Activated CD4-positive, alpha-beta T cell treated with anti-CD3 and anti-CD28 coated beads for 48 hours (primary cell): ENCODE measurements around the gene CACNG3.
"Not testable (repeated sequence)": the region's sequence is repeated elsewhere in the genome, so short reads cannot be mapped to it uniquely, and the experiment has no call there.

Experiments used
- DNase-seq: peaks from one replicate; pipeline ENCODE4 v3.0.0-alpha.2; 2020

The CACNG3 gene

DNA sequence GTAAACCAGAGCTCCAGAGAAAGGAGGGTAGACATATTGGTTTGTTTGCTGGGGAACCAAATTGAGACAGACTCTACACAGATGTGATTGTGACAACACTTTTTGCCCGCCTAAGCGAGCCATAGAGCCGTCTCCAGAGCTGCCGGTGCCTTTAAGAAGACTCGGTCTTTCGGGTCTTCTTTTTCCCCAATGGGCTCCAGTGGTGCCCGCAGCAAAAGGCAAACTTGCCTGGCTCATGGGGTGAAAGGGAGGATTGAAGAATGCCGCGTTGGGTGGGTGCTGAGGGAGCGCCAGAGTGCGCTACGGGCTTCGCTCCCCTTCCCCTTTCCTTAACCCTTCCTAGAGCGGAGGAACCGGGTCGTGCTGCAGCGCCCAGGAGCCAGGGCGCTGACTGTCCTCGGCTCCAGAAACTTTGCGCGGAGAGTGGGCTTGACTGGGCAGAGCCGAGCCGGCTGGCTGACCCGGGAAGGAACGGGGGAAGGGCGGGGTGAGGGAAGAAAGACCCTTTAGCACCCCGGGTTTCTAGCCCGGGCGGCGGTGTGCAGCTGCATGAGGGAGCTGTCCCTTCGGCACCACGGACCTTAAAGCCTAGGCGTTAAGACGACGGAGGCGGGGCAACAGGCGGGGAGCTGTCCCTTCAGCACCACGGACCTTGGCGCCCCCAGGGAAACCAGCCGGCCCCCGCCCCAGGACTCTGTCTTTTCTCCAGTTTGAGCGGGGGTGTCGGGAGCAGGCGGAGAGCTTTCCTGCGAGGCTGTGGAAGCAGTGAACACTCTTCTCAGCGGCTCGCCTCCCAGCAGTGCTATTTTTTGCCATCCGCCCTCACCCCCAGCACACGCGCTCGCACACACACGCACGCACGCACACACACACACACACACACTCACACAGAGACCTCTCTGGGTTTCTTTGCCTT, at the start of gene CACNG3:
Gene CACNG3 (plus strand): TSS at position 880 of the 916 bp plus-strand sequence. CDS start 420 bp downstream, outside the sequence.
- DNase-seq = peak; percentile 79

DNA sequence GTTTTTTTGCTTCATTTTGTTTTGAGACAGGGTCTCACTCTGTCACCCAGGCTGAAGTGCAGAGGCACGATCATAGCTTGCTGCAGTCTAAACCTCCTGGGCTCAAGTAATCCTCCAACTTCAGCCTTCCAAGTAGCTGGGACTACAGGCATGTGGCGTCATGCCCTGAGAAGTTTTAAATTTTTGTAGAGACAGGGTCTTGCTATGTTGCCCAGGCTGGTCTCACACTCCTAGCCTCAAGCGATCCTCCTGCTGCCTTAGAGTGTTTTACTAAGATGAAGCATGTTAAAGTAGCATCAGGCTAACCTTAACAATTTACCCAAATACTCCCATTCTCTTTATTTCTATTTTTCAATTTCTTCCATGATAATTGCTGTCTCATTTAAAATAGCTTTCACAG, 49.2 kb upstream of the CACNG3 start:
- no peak for DNase-seq

DNA sequence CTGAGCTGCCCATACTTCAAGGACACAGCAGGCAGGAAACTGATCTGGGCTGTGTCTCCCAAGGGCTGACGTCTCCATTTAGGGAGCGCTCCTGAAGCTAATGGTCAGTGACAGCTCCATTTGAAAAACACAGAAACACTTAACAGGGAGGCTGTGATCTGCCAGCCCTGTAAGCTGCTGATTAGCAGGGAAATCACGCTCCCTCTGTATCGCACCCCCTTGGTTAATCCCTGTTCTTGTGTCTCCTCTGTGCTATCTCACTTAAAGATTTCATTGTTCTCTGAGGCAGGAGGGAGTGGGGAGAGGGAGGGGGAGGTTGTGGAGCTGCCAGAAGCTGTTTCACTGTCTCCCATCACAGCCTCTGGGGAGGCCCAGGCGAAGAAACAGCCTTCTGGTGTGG, 47.4 kb upstream of the CACNG3 start:
- DNase-seq = no peak

DNA sequence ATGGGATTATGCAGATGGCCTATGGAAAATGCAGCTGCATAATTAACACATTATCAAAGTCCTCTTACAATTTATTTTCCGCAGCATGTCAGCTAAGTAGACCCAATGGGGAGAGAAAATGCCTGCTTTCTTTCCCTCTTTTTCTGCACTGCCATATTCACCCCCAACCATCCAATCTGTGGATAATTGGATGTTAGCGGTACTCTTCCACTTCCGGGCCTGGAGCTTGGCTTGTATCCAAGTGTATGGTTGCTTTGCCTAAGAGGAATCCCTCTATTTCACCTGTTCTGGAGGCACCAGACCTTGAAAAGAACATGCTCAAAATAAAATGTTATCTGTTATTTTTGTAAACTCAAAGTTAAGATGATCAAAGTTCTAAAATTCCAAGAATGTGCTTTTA, 41.1 kb upstream of the CACNG3 start:
- no peak for DNase-seq

DNA sequence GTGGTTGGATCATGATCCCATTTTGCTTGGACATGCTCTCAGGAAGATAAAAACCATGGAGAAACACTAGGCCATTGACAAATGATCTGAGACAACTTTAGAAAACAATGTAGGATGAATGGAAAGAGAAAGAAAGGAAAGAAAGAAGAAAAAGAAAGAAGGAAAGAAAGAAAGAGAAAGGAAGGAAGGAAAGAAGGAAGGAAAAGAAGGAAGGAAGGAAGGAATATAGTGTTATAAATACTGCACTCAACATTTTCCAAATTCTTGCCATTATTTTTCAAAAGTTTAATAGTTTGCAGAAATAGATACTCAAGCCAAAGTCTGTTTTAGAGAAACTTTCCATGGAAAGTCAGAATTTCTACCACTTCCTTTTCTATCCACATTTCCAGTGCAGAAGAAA, 39.2 kb upstream of the CACNG3 start:
- no peak for DNase-seq

DNA sequence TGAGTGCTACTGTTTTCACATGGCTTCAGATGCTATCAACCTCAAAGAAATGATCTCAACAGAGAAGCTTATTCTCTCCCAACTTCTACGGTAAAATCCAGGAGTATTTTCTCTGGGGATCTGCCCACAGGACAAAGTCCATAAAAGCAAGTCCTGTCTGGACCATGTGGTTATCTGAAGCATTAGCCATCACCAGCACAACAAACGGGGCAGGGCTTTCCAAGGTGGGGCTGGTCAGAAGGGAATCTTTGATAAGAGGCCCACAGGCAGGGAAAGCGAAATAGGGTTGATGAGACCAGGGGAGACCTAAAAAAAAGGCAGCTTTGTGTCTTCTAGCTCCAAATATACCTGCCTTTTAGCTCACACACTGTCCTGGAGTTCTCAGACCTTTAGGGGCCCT, 38.7 kb upstream of the CACNG3 start:
- DNase-seq = no peak

DNA sequence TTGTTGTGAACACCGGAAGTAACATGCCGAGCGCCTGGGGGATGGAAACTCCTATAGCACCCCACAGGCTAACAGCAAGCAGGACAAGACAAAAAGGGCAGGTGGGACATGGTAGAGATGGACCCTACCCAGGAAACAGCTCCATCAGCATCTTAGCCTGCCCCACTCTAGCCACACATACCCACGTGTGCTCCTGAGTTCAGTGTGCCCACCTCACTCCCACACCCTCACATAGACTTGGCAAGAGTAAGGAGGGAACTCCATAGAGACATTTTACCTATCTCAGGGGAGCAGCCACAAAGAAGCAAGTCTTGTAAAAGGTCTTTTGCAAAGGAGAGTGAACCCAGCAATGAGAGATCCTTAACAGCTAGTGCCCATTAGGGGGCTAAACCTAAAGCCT, 37.8 kb upstream of the CACNG3 start:
- DNase-seq = no peak

DNA sequence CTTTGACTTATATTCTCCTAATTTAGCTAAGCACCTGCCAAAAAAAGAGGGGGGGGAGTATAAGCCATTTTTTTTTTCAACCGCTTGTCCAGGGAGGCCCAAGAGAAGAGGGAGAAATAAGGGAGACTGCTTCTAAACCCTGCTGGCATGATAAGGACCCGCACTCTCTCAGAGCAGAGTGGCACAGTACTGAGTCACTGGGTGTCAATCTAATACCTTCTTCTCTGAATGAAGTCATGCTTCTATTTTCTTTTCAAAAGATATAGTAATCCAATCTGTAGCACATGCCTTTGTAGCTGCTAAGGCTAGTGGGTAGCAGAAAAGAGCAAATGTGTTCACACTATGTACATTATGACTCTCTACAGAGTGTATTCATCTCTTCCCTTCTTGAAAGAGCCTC, 34.9 kb upstream of the CACNG3 start:
- no peak for DNase-seq

DNA sequence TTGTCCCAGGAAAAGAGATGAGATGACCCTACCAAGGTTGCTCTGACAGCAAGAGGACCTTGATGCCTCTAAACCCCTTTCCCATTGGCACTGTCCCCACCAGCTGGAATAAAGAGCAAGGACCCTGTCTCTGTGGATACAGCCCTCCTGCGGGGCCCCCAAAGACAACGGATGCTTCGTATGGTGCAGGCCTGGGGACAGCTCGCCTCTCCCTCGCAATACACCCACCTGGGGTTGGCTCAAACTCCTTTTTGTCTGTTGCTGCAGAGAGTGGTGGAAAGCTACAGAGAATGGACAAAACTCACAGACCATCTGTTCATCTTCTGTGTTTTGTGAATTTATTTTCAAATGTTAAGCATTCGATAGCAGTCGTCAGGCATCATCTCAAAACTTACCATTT, 27.6 kb upstream of the CACNG3 start:
- no peak for DNase-seq

DNA sequence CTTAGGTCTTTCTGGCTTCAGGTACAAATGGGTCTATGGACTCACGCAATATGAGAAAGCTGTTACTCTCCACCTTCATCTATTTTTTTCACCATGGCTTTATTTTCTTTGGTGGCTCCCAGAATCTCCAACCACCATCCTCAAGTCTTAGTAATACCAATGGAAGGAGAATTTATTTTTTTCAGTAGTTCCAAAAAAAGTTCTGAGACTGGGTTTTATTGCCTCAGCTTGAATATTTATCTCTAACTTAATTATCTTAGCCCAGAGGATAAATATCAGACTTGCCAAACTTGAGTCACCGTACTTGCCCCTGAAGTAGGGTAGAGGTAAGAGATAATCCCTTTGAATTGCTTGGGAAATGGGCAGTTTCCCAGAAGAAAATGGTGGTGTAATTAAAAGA, 23.2 kb upstream of the CACNG3 start:
- no peak for DNase-seq

DNA sequence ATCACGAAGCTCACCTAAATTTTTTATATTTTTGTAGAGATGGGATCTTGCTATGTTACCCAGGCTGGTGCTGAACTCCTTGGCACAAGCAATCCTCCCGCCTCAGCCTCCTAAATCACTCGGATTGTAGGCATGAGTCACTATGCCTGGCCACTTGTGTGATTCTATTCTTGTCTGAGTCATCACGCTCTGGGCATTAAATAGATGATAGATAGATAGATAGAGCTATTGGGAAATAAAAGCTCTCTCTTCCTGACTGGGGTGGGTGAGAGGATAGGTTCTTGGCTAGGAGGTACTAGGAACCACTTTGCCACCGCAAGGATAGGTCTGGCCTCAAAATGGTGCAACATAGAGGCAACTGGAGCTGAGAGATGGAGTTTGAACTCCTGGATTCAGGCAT, 21.4 kb upstream of the CACNG3 start:
- DNase-seq = no peak

DNA sequence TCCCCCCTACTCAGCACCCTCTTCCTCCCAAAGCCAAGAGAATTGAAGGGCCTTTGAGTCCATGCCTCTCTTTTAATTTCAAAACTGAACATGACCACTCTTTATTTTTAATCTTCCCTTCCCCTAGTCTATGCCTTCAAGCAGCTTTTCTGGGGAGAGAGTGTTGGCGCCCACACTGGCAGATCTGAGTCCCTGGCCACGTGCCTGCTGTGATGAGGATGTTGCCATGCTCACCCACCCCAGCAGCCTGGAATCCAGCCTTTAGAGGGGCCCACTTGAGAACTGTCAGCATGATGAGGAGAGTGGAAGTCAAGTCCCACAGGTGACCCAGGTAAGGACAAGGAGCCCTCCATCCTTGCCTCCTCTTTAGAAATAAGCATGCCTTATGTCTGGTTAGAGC, 20.3 kb upstream of the CACNG3 start:
- DNase-seq = no peak

DNA sequence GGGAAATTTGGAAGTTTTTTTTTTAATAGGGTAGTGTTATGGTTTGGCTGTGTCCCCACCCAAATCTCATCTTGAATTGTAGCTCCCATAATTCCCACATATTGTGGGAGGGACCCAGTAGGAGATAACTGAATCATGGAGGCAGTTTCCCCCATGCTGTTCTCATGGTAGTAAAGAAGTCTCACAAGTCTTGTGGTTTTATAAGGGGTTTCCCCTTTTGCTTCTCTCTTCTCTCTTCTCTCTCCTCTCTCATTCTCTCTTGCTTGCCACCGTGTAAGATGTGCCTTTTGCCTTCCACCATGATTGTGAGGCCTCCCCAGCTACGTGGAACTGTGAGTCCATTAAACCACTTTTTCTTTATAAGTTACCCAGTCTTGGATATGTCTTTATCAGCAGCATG, 17.3 kb upstream of the CACNG3 start:
- not testable (repeated sequence) for DNase-seq

DNA sequence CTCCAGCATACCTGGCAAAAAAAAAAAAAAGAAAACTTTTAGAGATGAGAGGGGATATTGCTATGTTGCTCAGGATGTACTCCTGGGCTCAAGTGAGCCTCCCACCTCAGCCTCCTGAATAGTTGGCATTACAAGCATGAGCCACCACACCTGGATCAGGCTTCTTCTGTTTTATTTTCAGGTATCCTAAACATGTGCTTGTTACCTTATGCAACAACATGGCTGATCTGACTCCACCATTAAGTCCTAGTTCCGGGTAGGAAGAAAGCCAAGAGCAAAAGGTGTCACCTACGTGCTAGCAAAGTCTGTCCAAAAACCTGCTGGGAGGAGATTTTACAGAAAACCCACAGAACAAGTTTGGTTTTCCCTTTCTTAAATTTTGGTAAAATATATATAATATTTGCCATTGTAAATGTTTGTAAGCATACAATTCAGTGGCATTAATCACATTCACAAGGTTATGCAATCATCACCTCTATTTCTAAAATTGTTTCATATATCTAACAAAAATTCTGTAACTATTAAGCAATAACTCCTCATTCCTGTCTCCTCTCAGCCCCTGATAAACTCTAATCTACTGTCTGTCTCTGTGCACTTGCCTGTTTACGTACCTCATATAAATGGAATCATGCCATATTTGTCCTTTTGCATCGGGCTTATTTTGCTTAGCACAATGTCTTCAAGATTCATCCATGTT, 9.1 kb upstream of the CACNG3 start:
- no peak for DNase-seq

DNA sequence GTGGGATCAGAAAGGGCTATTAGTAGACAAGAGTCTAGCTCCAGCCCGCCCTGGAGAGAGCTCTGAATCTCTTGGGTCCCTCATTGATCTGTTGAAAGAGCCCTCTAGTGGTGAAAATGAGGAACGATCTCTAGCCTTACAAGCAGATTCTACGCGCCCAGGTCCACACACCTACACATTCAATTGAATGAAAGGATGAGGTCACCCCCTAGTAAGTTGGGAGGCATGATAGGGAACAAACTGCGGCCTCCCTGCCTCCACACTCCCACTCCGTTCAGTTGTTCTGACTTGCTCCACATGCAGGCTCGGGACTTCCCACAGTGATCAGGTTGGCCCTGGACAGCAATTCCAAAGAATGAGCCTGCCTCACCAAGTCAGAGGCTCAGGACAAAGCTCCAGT, 2.9 kb upstream of the CACNG3 start:
- peak; percentile 43 for DNase-seq

DNA sequence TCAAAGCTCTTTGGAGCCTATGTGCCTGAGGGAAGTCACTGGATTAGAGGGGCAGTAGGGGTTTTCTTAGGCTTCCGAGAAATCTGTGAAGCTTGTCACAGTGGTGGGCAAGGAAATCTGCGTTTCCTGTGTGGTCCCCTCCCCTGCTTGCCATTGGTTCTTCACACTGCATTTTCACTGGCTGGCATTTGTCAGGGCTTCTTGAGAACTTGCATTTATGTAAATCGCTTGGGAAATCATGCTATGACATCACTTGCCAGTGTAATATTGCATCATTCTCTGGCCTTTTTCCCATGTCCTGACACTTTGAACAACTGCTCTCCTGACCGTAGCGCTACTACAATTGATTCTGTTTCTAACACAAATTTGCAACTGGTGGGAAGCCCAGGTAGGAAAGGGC, 1.8 kb downstream of the CACNG3 start:
- no peak for DNase-seq

DNA sequence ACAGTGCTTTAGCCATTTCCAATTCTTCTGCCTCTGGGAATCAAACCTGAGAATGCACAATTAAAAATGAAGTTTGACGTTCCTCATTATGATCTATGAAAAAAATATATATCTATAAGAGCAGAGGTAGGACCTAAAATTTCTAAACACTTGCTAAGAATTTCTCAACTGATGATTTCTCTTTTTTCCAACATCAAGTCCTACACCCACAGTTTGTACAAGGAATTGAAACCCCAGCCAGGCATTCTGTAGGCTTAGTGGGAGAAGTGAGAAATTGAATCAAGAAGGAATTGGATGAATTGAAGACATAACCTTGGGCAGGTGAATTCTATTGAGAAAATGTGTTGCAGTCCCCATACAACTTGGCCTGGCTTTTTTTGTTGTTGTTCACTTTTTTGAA, 2.7 kb downstream of the CACNG3 start:
- no peak for DNase-seq

DNA sequence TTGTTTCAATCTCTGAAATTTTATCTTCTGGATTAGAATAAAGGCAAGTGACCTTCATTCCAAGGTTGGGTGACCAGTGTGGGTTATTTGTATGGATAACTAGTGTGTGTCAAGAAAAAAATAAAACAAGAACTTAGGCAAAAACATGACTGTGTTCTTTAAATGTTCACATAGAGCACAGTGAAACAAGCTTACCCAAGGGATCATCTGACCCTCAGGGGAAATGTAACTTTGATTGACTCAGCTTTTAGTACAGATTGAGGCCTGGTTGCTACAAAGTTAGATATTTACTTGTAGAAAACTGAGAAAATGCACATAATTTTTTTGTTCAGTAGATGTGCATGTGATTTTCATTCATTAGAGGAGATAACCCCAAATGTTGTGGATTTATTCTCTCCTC, 6.7 kb downstream of the CACNG3 start:
- no peak for DNase-seq

DNA sequence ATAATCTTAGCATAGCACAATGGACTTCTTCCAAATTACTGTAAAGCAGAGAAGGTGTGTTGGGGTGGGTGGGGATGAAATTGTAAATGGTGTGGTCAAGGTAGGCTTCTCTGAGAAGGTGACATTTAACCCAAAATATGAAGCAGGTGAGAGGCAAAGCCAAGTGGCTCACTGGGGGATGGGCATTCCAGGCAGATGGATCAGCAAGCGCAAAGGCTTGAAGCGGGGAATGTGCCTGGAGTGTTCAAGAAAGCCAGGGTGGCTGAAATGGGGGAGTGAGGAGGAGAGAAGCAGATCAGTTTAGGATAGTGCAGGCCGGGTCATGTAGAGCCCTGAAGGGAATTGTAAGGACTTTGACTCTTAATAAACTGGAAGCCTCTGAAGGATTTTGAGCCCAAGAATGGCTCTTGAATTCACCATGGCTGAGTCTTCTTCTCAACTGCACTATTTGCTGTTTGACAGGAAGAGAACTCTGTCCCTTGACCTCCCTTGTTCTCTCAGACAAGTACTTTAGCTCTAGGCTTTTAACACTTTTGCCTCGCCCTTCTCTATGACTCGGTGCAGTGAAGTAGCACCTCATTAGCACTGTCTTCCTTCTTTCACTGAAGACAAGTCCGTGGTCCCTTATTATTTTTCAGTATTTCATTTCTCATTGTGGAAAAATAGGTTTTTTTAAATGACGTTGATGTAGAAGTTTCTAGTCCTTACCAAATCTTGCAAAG, 14.7 kb downstream of the CACNG3 start:
- no peak for DNase-seq

DNA sequence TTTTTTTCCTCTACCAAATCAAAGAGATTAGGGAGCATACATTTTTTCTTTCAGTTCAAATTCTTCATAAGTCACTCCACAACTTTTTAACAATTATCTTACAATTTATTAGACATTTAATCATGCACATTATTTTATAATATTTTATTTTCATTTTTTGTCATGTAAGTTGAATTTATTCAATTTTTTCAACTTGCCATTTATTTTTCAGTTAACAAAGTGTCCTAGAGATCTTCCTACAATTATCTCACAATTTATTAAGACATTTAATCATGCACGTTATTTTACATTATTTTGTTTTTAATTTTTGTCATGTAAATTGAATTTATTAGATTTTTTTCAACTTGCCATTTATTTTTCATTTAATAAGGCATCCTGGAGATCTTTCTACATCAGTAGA, 16.2 kb downstream of the CACNG3 start:
- no peak for DNase-seq

DNA sequence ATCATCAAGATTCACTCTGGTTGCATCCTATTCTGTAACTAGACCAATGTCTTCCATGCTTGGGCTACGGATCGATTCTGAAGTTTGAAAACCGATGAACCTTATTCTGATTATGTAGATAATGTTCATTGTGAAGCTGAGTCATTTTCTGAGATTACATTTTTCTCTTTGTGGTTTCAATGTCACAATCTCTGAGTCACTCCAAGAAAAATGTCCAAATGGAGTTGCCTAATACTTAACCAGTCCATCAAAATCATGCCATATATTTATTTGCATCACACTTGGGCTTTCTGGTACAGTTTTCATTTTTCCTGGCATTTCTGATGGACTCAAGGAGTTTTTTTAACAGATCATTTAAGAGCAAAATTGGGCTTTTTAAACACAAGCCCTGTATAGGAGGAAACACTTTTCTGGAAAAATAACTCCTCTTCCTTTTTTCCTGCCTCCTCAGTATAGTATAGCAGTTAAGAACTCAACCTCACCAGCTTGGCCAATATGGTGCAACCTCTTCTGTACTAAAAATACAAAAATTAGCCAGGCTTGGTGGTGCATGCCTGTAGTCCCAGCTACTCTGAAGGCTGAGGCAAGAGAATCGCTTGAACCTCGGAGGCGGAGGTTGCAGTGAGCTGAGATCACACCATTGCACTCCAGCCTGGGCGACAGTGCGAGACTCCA, 17.5 kb downstream of the CACNG3 start:
- no peak for DNase-seq

DNA sequence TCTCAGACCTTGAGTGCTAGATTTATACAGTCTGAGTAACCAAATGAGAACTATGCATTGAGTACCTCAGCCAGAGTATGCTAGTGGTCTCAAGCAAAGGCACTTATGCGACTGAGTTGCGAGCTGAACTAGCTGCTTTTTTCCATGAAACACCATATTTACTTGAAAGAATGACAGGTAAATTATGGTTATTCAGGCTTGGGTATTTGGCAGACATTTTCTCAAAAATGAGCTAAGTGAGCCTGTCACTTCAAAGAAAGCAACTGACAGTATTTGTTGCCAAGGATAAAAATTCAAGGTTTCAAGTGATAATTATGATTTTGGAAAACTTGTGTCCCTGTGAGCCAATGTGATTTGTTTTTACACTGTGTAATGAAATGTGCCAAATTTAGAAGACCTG, 19.3 kb downstream of the CACNG3 start:
- DNase-seq = no peak

DNA sequence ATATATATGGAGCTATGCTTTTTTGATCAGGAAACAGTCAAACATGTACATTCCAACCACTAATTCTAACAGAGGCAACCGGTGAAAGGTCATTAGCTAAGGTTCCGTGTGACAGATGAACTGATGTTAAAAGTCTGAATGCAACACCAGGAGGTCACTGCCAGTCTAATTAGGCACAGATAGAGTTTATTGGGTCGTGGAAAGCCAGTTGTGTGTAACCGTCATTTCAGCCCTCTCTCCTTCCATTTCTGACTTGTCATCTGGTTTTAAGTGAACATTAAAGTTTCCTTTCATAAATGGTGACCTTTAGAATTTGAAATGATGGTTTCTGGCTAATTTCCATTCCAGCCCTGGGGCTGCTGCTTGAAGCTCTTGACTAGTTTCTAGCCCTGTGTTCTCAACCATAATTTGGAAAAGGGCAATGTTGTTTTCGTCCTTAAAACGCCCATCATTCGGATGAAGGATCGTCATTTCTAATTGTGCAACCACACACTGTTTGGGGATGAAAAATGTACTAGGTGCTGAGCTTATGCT, 23.9 kb downstream of the CACNG3 start:
- no peak for DNase-seq
